IMR-90 (cell line): ENCODE data around the gene PLXNA1. TPM values are rescaled to one million over a fixed set of nuclear protein-coding genes. Genes with fewer than 3 reads are reported as not detected.

Experiments used
- ATAC-seq: fragments of 200-7000 bp; cut with Tn5 transposase; 2 replicates; pipeline ENCODE4 v1.9.1; 2020; ENCODE audit warnings: low read depth, mild to moderate bottlenecking, moderate library complexity
- BruUV-seq: library from RNA; stranded (reverse); fragments of 400-500 nt; replicated peaks from 2 replicates; lab custom pipeline; 2021; lab: Mats Ljungman, UMichigan
- CTCF ChIA-PET: fragments of 300-600 bp; formaldehyde crosslinking; extraction: SDS; loops from one replicate; lab custom pipeline; 2021; ENCODE audit warnings: antibody characterized with exemption; lab: Yijun Ruan, JAX
- POLR2A ChIA-PET: fragments of 300-600 bp; sonication (Branson Sonifier 250); formaldehyde crosslinking; loops from one replicate; lab custom pipeline; 2022; ENCODE audit warnings: antibody characterized with exemption; ENCODE audit not compliant: unreplicated experiment; lab: Charles Lee
- DNase-seq: peaks from one replicate; pipeline ENCODE4 v3.0.0; 2013
- H2AFZ ChIP-seq: replicated peaks from 2 replicates; pipeline ENCODE3; 2013; ENCODE audit warnings: low read length, mild to moderate bottlenecking; ENCODE audit not compliant: poor library complexity
- H2AK5ac ChIP-seq: 2 replicates; pipeline ENCODE4 v1.6.1; 2013; ENCODE audit warnings: low read depth, low read length, inconsistent platforms
- H2AK9ac ChIP-seq: replicated peaks from 2 replicates; pipeline ENCODE3; 2013; ENCODE audit warnings: mild to moderate bottlenecking, low read depth, low read length, moderate library complexity; ENCODE audit not compliant: poor library complexity
- H2BK120ac ChIP-seq: 2 replicates; pipeline ENCODE4 v1.6.1; 2013; ENCODE audit warnings: low read depth, low read length, inconsistent platforms
- H2BK15ac ChIP-seq: 3 replicates; pipeline ENCODE4 v1.6.1; 2013; ENCODE audit warnings: low read depth, low read length, inconsistent platforms
- H2BK20ac ChIP-seq: 2 replicates; pipeline ENCODE4 v1.6.1; 2013; ENCODE audit warnings: low read depth, mild to moderate bottlenecking, inconsistent platforms, low read length, moderate library complexity
- H2BK5ac ChIP-seq: 2 replicates; pipeline ENCODE4 v1.6.1; 2013; ENCODE audit warnings: mild to moderate bottlenecking, low read depth, low read length, inconsistent platforms; ENCODE audit not compliant: poor library complexity, severe bottlenecking
- H3K14ac ChIP-seq: replicated peaks from 2 replicates; pipeline ENCODE4 v1.6.1; 2013; ENCODE audit warnings: low read depth, low read length, inconsistent platforms
- H3K18ac ChIP-seq: 2 replicates; pipeline ENCODE4 v1.6.1; 2013; ENCODE audit warnings: low read depth, low read length, control low read depth
- H3K23ac ChIP-seq: 2 replicates; pipeline ENCODE4 v1.6.1; 2013; ENCODE audit warnings: low read depth, low read length, inconsistent platforms
- H3K27ac ChIP-seq: 2 replicates; pipeline ENCODE4 v1.5.1; 2013; ENCODE audit warnings: mild to moderate bottlenecking, control low read depth, low read length; ENCODE audit not compliant: insufficient read depth
- H3K27me3 ChIP-seq: 2 replicates; pipeline ENCODE4 v1.6.1; 2013; ENCODE audit warnings: low read length; ENCODE audit not compliant: control insufficient read depth, insufficient read depth
- H3K36me3 ChIP-seq: 2 replicates; pipeline ENCODE4 v1.6.1; 2013; ENCODE audit warnings: low read length, mixed read lengths; ENCODE audit not compliant: control insufficient read depth, insufficient read depth
- H3K4ac ChIP-seq: 2 replicates; pipeline ENCODE4 v1.6.1; 2013; ENCODE audit warnings: low read depth, low read length, inconsistent platforms
- H3K4me1 ChIP-seq: 2 replicates; pipeline ENCODE4 v1.6.1; 2013; ENCODE audit warnings: low read length, mixed read lengths; ENCODE audit not compliant: control insufficient read depth, insufficient read depth
- H3K4me2 ChIP-seq: 2 replicates; pipeline ENCODE4 v1.6.1; 2013; ENCODE audit warnings: low read depth, mild to moderate bottlenecking, control low read depth, low read length, moderate library complexity
- H3K4me3 ChIP-seq: 2 replicates; pipeline ENCODE4 v1.5.1; 2013; ENCODE audit warnings: low read depth, mild to moderate bottlenecking, control low read depth, low read length, moderate library complexity; ENCODE audit not compliant: insufficient read depth
- H3K56ac ChIP-seq: 2 replicates; pipeline ENCODE4 v1.6.1; 2013; ENCODE audit warnings: low read length, inconsistent platforms; ENCODE audit not compliant: insufficient read depth; ENCODE audit errors: extremely low read depth
- H3K79me1 ChIP-seq, 2 experiments: 2 replicates each; pipeline ENCODE4 v1.6.1; 2013; ENCODE audit warnings: low read length in 2 of 2, inconsistent platforms in 1 of 2, low read depth in 1 of 2
- H3K9ac ChIP-seq: 2 replicates; pipeline ENCODE4 v1.6.1; 2013; ENCODE audit warnings: low read depth, low read length, control low read depth
- H3K9me1 ChIP-seq: 2 replicates; pipeline ENCODE4 v1.6.1; 2013; ENCODE audit warnings: low read length, inconsistent platforms; ENCODE audit not compliant: insufficient read depth
- H3K9me3 ChIP-seq: 2 replicates; pipeline ENCODE4 v1.6.1; 2013; ENCODE audit warnings: low read length; ENCODE audit not compliant: control insufficient read depth, insufficient read depth
- H4K20me1 ChIP-seq: 2 replicates; pipeline ENCODE4 v1.6.1; 2013; ENCODE audit warnings: low read length, inconsistent platforms; ENCODE audit not compliant: insufficient read depth
- H4K5ac ChIP-seq: 2 replicates; pipeline ENCODE4 v1.6.1; 2013; ENCODE audit warnings: mild to moderate bottlenecking, low read depth, low read length, control low read depth
- H4K8ac ChIP-seq, 2 experiments: 2 replicates each; pipeline ENCODE4 v1.6.1; 2013; ENCODE audit warnings: low read depth in 2 of 2, low read length in 2 of 2, control low read depth in 1 of 2, inconsistent platforms in 1 of 2
- H4K91ac ChIP-seq: 2 replicates; pipeline ENCODE4 v1.6.1; 2013; ENCODE audit warnings: low read depth, low read length, inconsistent platforms; ENCODE audit not compliant: insufficient read depth
- BHLHE40 ChIP-seq: fragments of 150-350 bp; IDR thresholded peaks from 2 replicates; pipeline ENCODE4 v1.6.1; 2016; ENCODE audit warnings: mild to moderate bottlenecking, low read depth, low read length
- CHD1 ChIP-seq: IDR thresholded peaks from 2 replicates; pipeline ENCODE4 v1.6.1; 2012; ENCODE audit warnings: low read depth, low read length, improper control_type of control experiment
- CTCF ChIP-seq: conservative IDR thresholded peaks from 2 replicates; pipeline ENCODE4 v1.5.1; 2012; ENCODE audit warnings: mild to moderate bottlenecking, low read depth, low read length, improper control_type of control experiment
- MAZ ChIP-seq: IDR thresholded peaks from 2 replicates; pipeline ENCODE4 v1.6.1; 2012; ENCODE audit warnings: low read depth, mild to moderate bottlenecking, low read length, improper control_type of control experiment, moderate library complexity, borderline replicate concordance
- MXI1 ChIP-seq: IDR thresholded peaks from 2 replicates; pipeline ENCODE4 v1.6.1; 2012; ENCODE audit warnings: low read depth, mild to moderate bottlenecking, low read length, moderate library complexity, borderline replicate concordance
- WGBS, 2 experiments: methylation state at CpG; one replicate each; pipeline versions ENCODE4 v1.1.5 to v1.1.7; 2013; ENCODE audit warnings: missing lambda C conversion rate in 2 of 2; ENCODE audit not compliant: insufficient read length in 1 of 2; ENCODE audit errors: extremely low coverage in 2 of 2; 5-methylcytosine and 5-hydroxymethylcytosine counted together
- dilution Hi-C: fragments of 300-500 bp; cut with HindIII; formaldehyde crosslinking; loops from one replicate; pipeline ENCODE4 v1.14.3; 2018; ENCODE audit warnings: low sequenced_read_pairs; ENCODE audit not compliant: unreplicated experiment
- in situ Hi-C: fragments of 300-500 bp; cut with MboI; formaldehyde crosslinking; loops from 3 replicates; pipeline ENCODE4 v1.14.3; 2019; ENCODE audit warnings: low sequenced_read_pairs, inconsistent platforms, mixed read lengths
- intact Hi-C: fragments of 100-400 bp; cut with micrococcal nuclease; formaldehyde crosslinking; loops from 2 replicates; pipeline ENCODE4 v1.10.0; 2022
- polyA plus RNA-seq, 3 experiments: library from polyadenylated mRNA; depleted of rRNA; stranded (reverse); fragments of >200 nt; gene quantifications; 2 replicates each; pipeline ENCODE4 v1.2.3, GENCODE V29; 2012; ENCODE audit warnings: low replicate concordance in 1 of 3
- total RNA-seq: library from RNA; depleted of rRNA; stranded (reverse); fragments of >200 nt; gene quantifications from 2 replicates; pipeline ENCODE4 v1.2.3, GENCODE V29; 2012

Gene PLXNA1
- total and polyA plus RNA-seq, 2 of the 4 experiments (the other 2 are of a cell fraction) = 13.6 to 49.4 TPM

DNA sequence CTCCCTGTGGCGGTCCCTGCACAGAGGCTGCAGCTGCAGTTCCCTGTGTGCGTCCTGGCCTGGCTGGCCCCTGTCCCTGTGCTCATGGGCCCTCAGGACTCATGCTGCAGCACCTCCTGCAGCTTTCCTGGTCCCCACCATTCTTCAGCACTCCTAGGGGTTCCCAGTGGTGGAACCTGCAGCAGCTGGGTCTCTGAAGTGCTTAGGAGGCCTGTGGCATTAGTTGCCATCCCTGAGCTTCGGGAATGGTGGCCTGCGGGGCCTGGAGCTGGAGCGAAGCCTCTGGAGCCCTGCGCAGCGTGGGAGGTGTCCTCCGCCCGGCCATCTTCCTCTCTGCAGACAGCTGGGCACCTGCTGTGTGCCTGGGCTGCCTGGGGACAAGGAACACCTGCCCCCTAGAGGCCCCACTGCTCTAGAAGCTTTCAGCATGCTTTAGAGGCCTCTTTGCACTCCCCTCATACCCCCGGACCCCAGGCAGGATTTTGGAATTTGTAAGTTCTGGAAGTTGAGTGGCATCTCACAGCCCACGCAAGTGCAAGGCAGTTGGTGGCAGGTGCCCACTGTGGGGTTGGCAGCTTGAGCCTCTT, 13.1 kb downstream of the PLXNA1 start:
- peaks cover 73% of the 10 kb centered on the region for H4K20me1 ChIP-seq
- no peak overlapping the region for H3K9ac ChIP-seq
- no peak overlapping the region for H3K18ac ChIP-seq
- H3K4ac ChIP-seq = no peak overlapping the region
- H2AFZ ChIP-seq = no peak overlapping the region
- whole genome bisulfite sequencing, 2 experiments = 80% methylated on average over 1 of the region's 11 CpGs; no CpG with 5 or more reads in 1 of the 2 experiments
- H3K4me3 ChIP-seq = no peak overlapping the region
- H4K5ac ChIP-seq = no peak overlapping the region
- H2BK120ac ChIP-seq = no peak overlapping the region
- dilution Hi-C loops (no loop called here), in situ Hi-C loops (no loop called here), intact Hi-C loops (no loop called here)
- H3K4me2 ChIP-seq = no peak overlapping the region
- no peak overlapping the region for H3K56ac ChIP-seq
- DNase-seq (no peak), ATAC-seq (no peak)
- no peak overlapping the region for H3K14ac ChIP-seq
- H2BK20ac ChIP-seq = no peak overlapping the region
- 0 out of 2 replicates have a peak, but pooled peaks have one; percentile 1 for TF ChIP-seq CTCF
- no peak for TF ChIP-seq BHLHE40
- no peak for TF ChIP-seq MAZ
- no peak for TF ChIP-seq CHD1
- no peak for TF ChIP-seq MXI1
- H2AK9ac ChIP-seq = no peak overlapping the region
- no peak overlapping the region for H2BK15ac ChIP-seq
- BruUV-seq = no TSS peak
- H3K27me3 ChIP-seq = no peaks in the 10 kb centered on the region
- H2AK5ac ChIP-seq = no peak overlapping the region
- no peak overlapping the region for H4K91ac ChIP-seq
- H3K9me3 ChIP-seq = no peaks in the 10 kb centered on the region
- ChIA-PET POLR2A (no interaction called here), CTCF (no interaction called here)
- H3K23ac ChIP-seq = no peak overlapping the region
- peaks cover 21 to 69% of the 10 kb centered on the region in 2 experiments for H3K79me1 ChIP-seq
- H4K8ac ChIP-seq = no peak overlapping the region
- H2BK5ac ChIP-seq = no peak overlapping the region
- H3K36me3 ChIP-seq = peaks cover 25% of the 10 kb centered on the region
- H3K9me1 ChIP-seq = peaks cover 15% of the 10 kb centered on the region; the same call in 1 of the 2 replicates
- H3K4me1 ChIP-seq = peaks cover under 1% of the 10 kb centered on the region; the same call in 1 of the 2 replicates
- H3K27ac ChIP-seq = no peak overlapping the region
